Activated naive CD8-positive, alpha-beta T cell (primary cell): ENCODE results near the gene UXS1.

Experiments
- H3K27ac Mint-ChIP-seq: one replicate; pipeline ENCODE4 v1.8.0; 2021; ENCODE audit warnings: mixed read lengths
- H3K27me3 Mint-ChIP-seq: one replicate; pipeline ENCODE4 v1.8.0; 2021; ENCODE audit warnings: mixed read lengths
- H3K36me3 Mint-ChIP-seq: one replicate; pipeline ENCODE4 v1.8.0; 2021; ENCODE audit warnings: mixed read lengths
- H3K4me1 Mint-ChIP-seq: one replicate; pipeline ENCODE4 v1.8.0; 2021; ENCODE audit warnings: low read depth, mixed read lengths
- H3K4me3 Mint-ChIP-seq: one replicate; pipeline ENCODE4 v1.8.0; 2021; ENCODE audit warnings: mild to moderate bottlenecking, mixed read lengths
- H3K9me3 Mint-ChIP-seq: one replicate; pipeline ENCODE4 v1.8.0; 2021; ENCODE audit warnings: low read depth, mixed read lengths

The UXS1 gene

DNA sequence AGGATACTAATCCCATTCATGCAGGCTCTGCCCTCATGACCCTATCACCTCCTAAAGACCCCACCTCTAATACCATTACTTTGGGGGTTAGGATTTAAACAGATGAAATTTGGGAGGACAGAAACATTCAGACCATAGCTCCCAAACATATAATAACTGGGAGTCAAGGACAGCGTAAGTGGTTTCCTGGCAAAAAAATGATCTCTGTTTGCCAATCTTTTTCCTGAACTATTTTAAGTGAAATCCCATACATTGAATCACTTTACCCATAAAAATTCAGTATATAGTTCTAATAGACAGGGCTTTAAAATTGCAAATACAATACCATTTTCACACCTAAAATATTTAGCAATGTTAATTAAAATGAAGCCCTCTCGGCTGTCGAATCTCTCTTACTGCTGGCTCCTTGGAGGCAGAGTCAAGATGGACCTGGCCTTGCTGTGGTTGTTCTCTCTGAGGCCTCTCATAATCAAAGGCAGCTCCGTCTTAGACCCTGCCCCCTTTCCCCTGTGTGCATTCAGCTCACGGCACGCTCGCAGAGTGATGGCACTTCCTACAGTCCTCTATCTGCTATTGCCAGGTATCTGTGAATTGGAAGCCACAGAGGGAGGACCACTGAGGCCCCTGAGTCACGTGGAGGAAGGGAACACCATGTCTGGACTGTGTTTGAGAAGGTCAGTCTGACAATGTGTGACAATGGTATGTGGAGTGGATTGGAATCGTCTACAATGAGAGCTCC, 132.3 kb downstream of the UXS1 start:
- Mint-ChIP-seq H3K27ac (no peak overlapping the region), H3K27me3 (no peaks in the 10 kb centered on the region), H3K9me3 (no peaks in the 10 kb centered on the region), H3K4me1 (peaks cover 60% of the 10 kb centered on the region), H3K4me3 (no peak overlapping the region), H3K36me3 (no peaks in the 10 kb centered on the region)

DNA sequence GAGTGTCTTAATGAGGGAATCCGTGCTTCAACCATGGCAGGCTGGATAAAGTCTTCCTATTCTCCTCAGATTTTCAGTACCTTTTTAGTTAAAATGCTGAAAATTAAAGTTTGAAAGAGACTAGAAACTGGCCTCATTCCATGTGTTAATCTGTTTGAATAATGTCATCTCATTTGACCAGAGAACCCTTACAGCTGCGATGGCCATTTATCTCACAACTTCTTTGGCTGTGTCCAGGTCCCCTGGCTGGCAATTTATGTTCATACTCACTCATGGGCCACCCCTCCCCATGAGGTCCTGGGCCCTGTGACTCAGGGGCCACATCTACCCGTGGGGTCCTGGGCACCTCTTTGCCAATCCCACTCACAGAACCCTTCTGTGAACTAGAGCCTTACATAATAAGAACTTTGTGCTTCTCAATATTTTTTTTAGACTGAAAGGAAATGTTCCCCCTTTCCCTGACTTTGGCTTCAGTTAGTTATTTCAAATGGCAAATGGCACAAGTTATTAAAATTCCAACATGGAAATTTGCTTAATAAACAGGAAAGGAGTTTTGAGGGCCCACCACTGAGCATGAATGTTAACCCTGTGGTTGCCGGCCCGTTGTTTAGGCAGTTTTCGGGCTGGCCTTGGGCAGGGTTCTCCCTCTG, 134.6 kb downstream of the UXS1 start:
- no peaks in the 10 kb centered on the region for H3K9me3 Mint-ChIP-seq
- peaks cover 67% of the 10 kb centered on the region for H3K4me1 Mint-ChIP-seq
- H3K27ac Mint-ChIP-seq: peak overlapping the region; percentile 24
- H3K36me3 Mint-ChIP-seq: no peaks in the 10 kb centered on the region
- H3K4me3 Mint-ChIP-seq: no peak overlapping the region
- no peaks in the 10 kb centered on the region for H3K27me3 Mint-ChIP-seq

DNA sequence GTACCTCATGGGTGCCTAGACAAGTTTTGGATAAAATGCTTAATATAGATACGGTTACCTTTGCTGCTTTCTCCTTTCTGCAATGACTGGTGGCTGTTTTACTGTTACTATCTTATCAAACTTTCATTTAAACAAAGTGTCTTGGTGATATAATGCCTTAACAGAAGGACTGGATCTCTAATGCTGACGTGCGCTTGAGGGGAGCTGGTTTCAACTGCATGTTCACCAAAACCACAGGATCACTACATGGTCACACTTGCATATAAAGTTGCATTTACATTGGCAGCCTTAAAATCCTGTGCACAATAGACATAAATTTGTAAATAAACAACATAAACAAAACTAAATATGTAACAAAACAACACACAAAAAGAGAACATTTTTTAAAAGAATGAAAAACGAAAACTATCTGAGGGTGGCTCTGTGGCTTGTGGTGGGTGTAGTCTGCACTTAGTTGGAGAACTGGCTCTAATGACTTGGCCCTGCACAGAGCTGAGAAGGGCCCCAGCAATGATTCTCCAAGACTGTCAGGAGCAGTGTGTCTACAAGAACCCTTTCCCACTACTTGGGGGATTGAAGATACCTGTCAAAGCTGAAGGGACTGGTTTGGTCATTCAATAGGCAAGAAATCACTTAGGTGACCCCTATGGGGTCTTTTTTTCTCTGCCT, 135.5 kb downstream of the UXS1 start:
- H3K27me3 Mint-ChIP-seq: no peaks in the 10 kb centered on the region
- H3K27ac Mint-ChIP-seq: peak overlapping the region; percentile 58
- H3K4me1 Mint-ChIP-seq: peaks cover 71% of the 10 kb centered on the region
- H3K9me3 Mint-ChIP-seq: no peaks in the 10 kb centered on the region
- H3K36me3 Mint-ChIP-seq: no peaks in the 10 kb centered on the region
- peak overlapping the region; percentile 41 for H3K4me3 Mint-ChIP-seq

DNA sequence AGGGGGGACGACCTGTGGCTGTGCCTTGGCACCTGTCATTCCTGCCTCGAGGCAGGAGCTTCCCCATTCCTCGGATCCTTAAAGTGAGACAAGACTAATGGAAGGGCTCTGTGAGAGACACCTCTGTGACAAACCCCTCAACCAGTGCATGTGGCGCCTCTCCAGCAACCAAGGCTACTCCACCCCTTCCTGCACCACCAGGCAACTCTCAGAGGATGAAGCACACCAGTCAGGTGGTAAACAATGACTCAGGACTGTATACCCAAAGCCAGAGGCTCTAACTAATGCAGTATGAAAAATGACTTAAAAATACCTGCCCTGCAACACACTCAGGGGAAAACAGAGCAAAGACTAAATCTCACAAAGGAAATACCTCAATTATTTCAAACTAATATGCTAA, 136.9 kb downstream of the UXS1 start:
- no peaks in the 10 kb centered on the region for H3K9me3 Mint-ChIP-seq
- H3K27ac Mint-ChIP-seq: peak overlapping the region; percentile 66
- no peaks in the 10 kb centered on the region for H3K27me3 Mint-ChIP-seq
- H3K4me1 Mint-ChIP-seq: peaks cover 85% of the 10 kb centered on the region
- peak overlapping the region; percentile 70 for H3K4me3 Mint-ChIP-seq
- no peaks in the 10 kb centered on the region for H3K36me3 Mint-ChIP-seq

DNA sequence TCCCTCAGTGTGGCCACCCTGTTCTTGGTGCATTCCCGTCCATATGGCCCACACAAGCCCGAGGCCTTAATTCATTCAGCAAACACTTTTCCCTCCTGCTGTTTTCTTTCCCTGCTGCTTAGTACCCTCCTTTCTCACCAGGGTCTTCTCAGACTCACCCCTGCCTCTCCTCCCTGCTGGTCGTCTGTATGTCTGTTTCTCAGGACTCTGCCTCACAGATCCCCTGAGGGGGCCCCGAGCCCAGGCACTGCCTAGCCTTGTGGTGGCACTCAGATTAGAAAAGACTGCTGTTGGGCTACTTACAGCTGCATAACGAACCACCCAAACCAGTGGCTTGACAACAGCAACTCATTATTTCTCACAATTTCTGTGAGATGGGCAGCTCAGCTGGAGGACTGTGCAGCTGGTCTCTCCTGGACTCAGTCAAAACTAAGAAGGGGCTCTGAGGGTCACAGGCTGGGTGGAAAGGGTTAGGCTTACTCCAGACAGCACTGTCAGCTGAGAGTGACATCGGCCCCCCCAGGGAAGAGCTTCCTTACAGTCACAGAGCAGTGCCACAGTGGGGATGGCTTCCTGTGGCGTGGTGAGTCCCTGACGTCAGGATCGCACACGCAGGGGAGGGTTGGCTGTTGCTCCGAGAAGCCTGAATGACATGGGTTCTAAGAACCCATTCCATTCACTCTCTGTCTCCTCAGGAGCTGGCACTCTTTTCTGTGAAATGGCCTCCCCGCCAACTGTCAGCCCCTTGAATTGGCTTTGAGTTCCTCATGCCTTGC, 139.0 kb downstream of the UXS1 start:
- Mint-ChIP-seq H3K27me3 (no peaks in the 10 kb centered on the region), H3K27ac (no peak overlapping the region), H3K4me3 (peak overlapping the region; percentile 9), H3K36me3 (no peaks in the 10 kb centered on the region), H3K9me3 (no peaks in the 10 kb centered on the region), H3K4me1 (peaks cover 83% of the 10 kb centered on the region)

DNA sequence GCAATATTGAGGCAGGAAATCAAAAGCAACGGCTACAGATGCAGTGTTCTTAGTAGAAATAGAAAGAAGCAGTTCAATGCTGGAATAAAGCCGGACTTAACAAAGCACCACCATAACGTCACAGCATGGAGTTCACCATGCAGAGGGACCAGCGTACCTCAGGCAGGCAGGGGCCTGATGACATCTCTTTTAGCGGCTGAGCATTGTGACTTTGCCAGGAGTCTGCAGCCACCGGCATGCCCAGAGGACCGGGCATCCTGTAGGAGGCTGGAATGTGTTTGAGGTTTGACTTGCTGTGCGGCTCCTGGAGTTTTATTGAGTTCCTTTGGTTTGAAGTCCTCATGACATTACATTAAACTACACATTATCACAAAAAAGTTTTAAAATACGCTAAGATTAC, 139.8 kb downstream of the UXS1 start:
- no peaks in the 10 kb centered on the region for H3K27me3 Mint-ChIP-seq
- no peaks in the 10 kb centered on the region for H3K9me3 Mint-ChIP-seq
- H3K4me3 Mint-ChIP-seq: peak overlapping the region; percentile 62
- peaks cover 77% of the 10 kb centered on the region for H3K4me1 Mint-ChIP-seq
- H3K36me3 Mint-ChIP-seq: no peaks in the 10 kb centered on the region
- peak overlapping the region; percentile 78 for H3K27ac Mint-ChIP-seq

DNA sequence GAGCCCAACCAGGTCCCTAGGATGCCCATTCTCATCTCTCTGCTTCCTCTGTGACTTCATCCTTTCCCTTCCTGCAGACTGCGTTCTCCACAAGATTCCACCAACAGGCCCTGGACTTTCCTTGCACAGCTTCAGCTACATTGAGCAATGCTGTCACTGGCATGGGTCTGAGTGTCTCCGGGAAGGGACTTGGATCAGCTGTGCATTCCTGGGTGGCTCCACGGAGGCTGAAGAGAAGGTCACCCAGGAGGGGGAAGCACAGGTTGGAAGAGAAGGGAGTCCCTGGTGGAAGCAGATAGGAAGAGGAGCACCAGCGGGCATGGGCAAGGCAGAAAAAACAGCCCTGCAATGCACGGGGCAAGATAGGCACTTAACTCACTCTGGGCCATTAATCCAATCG, 140.5 kb downstream of the UXS1 start:
- Mint-ChIP-seq H3K4me1 (peaks cover 76% of the 10 kb centered on the region), H3K27ac (peak overlapping the region; percentile 78), H3K27me3 (no peaks in the 10 kb centered on the region), H3K36me3 (no peaks in the 10 kb centered on the region), H3K9me3 (no peaks in the 10 kb centered on the region), H3K4me3 (peak overlapping the region; percentile 52)

DNA sequence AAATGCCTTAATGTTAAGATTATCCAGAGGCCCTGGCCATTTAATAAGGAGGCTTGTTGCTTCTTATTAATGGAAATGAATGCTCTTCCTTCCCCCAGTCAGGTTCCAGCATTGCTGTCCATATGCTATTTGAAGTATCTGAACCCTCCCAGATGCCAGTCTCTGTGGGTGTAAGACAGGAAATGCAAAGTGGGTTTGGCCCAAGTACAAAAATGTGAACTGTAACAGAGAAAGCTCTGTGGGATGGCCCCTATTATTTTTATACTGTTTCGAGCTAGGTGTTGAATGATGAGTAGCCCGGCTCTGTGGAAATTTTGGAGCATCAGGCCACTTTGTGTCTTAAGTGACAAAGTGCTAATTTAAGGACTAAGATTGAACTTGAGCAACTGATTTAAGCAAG, 141.0 kb downstream of the UXS1 start:
- Mint-ChIP-seq H3K27ac (peak overlapping the region; percentile 78), H3K4me1 (peaks cover 73% of the 10 kb centered on the region), H3K36me3 (no peaks in the 10 kb centered on the region), H3K9me3 (no peaks in the 10 kb centered on the region), H3K27me3 (no peaks in the 10 kb centered on the region), H3K4me3 (peak overlapping the region; percentile 52)

DNA sequence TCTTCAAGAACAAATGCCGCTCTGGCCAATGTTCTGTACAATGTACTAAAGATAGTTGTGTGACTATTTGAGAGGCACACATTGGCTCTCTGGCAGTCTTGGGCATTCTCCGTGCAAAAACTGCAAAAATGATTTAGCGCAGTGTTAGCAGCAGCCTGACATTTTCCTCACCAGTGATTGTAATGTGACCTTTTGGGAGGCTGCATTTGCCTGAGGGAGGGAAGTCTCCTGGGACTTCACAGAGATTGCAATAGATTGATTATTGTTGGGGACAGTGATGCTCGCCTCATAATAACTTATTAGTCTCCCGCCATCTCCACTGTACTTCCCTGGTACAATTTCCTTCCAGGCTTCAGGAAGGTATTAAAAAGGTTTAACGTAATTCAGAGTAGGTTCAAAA, 149.2 kb downstream of the UXS1 start:
- Mint-ChIP-seq H3K9me3 (no peaks in the 10 kb centered on the region), H3K27me3 (no peaks in the 10 kb centered on the region), H3K27ac (no peak overlapping the region), H3K4me3 (no peak overlapping the region), H3K36me3 (no peaks in the 10 kb centered on the region), H3K4me1 (peaks cover 14% of the 10 kb centered on the region)

DNA sequence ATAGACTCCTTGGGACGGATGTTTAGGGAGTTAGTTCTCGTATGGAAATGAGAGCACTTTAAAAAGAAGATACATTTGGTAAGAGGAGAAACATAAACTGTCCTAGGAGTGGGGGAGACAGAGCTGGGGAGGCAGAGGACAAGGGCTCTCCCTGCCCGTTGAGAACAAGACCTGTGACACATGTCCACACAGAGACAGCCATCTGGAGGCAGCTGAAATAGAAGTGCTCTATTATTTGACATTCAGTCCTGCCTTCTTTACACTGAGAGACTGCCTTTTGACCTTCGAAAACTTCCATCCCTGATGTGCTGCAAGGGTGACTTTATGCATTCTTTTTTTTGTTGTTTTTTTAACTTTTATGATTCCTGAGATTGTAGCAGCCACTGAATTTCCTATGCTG, 150.1 kb downstream of the UXS1 start:
- Mint-ChIP-seq H3K4me1 (peaks cover 11% of the 10 kb centered on the region), H3K4me3 (no peak overlapping the region), H3K27me3 (no peaks in the 10 kb centered on the region), H3K27ac (no peak overlapping the region), H3K9me3 (no peaks in the 10 kb centered on the region), H3K36me3 (no peaks in the 10 kb centered on the region)
